LNCaP clone FGC (cell line): ENCODE data around the gene OR6K2.

Experiments
- DNase-seq: peaks from one replicate; pipeline ENCODE4 v3.0.0-alpha.2; 2011; ENCODE audit warnings: low read depth
- H3K4me3 ChIP-seq: 2 replicates; pipeline ENCODE4 v1.5.1; 2011; ENCODE audit warnings: mild to moderate bottlenecking, low read depth, low read length, control low read depth
- TF ChIP-seq, protein P1 (sequence below): IDR thresholded peaks from 2 replicates; pipeline ENCODE4 v1.5.1; 2012; ENCODE audit warnings: mild to moderate bottlenecking; ENCODE audit not compliant: control insufficient read depth, insufficient read depth; ENCODE audit errors: extremely low read depth

OR6K2 gene

DNA sequence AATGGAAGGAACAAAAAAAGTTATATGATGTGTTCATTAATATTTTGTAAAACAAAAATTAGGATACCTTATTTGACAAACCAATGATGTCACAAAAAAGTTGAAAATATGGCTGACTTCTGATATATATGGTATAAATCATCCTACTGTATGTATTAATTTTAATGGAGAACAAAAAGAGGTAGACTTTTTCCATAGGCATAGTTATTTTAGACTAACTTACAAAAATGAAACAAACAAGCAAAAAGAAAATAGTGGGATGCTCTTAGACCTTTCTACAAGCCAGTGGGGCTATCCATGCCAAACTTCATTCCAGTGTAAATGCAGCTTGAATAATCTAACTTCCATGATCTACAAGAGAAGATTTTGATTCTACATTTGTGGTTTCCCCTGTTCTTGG, 13.4 kb downstream of the OR6K2 start:
- TF ChIP-seq, protein P1, sequence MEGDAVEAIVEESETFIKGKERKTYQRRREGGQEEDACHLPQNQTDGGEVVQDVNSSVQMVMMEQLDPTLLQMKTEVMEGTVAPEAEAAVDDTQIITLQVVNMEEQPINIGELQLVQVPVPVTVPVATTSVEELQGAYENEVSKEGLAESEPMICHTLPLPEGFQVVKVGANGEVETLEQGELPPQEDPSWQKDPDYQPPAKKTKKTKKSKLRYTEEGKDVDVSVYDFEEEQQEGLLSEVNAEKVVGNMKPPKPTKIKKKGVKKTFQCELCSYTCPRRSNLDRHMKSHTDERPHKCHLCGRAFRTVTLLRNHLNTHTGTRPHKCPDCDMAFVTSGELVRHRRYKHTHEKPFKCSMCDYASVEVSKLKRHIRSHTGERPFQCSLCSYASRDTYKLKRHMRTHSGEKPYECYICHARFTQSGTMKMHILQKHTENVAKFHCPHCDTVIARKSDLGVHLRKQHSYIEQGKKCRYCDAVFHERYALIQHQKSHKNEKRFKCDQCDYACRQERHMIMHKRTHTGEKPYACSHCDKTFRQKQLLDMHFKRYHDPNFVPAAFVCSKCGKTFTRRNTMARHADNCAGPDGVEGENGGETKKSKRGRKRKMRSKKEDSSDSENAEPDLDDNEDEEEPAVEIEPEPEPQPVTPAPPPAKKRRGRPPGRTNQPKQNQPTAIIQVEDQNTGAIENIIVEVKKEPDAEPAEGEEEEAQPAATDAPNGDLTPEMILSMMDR = no peak
- no peak overlapping the region for H3K4me3 ChIP-seq
- no peak for DNase-seq

DNA sequence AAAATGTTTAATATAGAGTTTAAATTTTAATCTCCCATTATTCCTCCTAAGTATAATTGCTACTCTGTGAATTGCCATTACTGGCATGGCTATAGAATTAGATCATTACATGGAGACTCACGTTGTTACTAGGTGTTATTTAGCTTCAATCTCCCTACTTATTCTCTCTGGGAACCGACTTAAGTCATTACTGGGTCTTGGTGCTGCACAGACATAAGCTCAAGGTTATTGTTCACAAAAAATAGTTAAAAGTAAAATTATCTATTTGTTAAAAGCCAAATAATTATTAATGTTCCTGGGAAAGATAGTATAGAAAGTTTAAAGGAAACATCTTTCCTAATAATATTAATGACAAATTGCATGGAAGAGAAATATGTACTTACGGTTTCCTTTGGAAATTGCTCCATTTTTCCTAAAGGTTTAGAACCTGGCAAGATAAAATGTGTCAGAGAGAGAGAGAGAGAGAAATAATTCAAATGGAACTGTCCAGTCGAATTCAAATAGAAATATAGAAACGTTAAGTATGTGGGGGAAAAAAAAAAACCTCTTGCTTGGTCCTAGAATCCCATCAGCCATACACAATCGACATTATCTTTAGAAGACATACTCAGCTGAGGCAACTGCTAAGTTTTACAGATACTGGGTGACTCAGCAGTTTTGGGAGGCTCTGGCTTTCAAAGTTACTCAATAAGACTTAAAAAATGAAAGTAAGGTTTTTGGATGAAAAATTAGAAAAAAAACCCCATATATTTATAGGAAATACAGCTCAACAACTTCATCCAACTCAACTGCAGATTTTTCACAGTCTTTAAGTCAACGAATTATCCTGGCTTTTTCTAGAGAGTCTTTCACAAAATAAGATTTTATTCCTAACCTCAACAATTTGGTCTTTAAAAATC, 14.1 kb downstream of the OR6K2 start, which contains the start of gene SPTA1:
TSS of gene SPTA1 (minus strand) at position 605 of the 899 bp plus-strand sequence. CDS start at position 407, 198 bp downstream.
- DNase-seq = no peak
- TF ChIP-seq, protein P1 = no peak
- H3K4me3 ChIP-seq = no peak within 1 kb of the TSS

DNA sequence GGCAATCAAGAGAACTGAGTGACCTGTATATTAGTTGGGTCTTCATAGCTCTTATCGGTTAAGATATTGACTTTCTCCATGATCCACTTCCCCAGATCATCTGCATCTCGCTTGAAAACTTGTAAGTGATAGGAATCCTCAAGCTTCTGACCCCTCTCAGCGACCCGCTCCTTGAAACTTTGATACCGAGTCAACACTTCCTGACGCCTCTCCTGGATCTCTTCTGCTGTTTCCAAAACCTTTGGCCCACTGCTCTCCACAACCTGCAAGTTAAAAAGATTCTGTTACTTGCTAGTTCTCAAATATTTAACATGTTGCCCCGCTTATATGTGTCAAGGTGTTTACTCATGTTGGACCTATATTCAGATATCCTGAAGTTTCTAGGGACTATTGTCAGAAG, 15.4 kb downstream of the OR6K2 start:
- no peak for DNase-seq
- H3K4me3 ChIP-seq = no peak overlapping the region
- TF ChIP-seq, protein P1 = no peak

DNA sequence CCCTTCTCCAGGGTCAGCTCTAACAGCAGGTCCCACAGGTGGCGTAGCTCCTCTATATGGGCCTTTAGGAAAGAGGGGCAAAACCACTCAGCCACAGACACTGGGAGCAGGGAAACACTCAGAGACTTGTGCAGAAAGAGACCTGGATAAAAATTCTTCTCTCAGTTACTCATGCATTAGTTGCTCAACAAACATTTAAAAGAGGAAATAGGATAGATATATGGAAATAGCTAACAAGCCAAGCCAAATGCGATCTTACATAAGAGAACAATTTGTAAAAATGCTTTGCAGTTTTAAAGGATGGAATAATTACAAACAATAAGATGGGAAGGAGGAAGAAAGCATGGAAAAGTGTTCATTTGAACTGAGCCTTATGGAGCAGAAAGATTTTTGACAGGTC, 18.8 kb downstream of the OR6K2 start:
- no peak for DNase-seq
- TF ChIP-seq, protein P1 = no peak
- no peak overlapping the region for H3K4me3 ChIP-seq

DNA sequence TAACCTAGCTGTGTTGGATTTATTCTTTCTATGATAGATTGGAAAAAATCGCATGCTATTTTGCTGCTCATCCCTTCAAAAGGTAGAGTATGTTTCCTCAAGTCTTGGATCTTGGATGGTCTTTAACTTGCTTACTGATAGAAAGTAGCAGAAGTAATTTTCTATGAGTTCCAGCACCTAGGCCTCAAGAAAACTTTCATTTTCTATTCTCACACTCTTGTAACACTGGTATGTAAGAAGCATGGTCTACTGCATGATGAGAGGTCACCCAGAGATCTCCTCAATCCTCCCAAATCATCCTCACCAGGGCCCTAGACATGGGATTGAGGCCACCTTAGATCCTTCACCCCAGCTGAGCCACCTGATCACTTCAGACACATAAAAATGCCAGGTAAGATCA, 21.2 kb downstream of the OR6K2 start:
- no peak overlapping the region for H3K4me3 ChIP-seq
- DNase-seq = no peak
- TF ChIP-seq, protein P1 = no peak

DNA sequence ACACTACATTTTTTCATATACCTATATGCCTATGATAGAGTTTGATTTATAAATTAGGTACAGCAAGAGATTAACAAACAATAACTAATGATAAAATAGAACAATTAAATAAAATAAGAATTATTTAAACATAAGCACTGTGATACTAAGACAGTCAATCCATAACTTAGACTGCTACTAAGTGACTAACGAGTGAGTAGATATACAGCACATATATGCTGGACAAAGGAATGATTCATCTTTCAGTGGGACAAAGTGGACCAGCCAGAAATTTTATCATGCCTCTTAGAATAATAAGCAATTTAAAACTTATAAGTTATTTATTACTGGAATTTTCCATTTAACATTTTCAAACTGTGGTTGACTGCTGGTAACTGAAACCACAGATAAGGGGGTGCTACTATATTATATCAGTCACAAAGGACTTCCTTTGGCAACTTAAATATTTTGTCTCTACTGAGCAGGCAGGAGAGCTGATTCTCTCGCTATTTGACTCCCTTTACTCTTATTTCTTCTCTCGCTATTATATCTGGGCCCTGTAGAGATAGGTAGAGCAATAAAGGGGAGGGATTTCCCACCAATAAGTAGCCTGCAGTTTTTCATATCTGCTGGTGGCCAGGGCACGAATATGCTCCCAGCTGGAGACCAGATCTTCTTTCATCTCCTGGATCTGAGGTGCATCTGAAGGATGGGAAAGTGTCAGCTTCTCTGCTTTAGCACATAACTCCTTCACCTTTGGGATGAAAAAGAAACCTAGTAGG, 24.7 kb downstream of the OR6K2 start:
- TF ChIP-seq, protein P1 = no peak
- DNase-seq = no peak
- no peak overlapping the region for H3K4me3 ChIP-seq
